Left lung (tissue), 10 donors: Measurements from ENCODE around the gene HILPDA. TPM values are rescaled to one million over a fixed set of nuclear protein-coding genes. Genes with fewer than 3 reads are reported as not detected.

Experiments used
- ATAC-seq: fragments of 200-7000 bp; cut with Tn5 transposase; one replicate; pipeline ENCODE4 v1.9.1; 2020; ENCODE audit warnings: moderate library complexity
- DNase-seq, 4 donors: peaks; one replicate each; pipeline ENCODE4 v3.0.0-alpha.2; 2013 to 2020
- H3K27ac ChIP-seq, 2 donors: fragments of 200-600 bp; sonication (generic) in 1 of 2; one replicate each; pipeline versions ENCODE4 v1.5.0 to v1.8.0; 2020 to 2021
- H3K27me3 ChIP-seq, 2 donors: fragments of 200-600 bp; sonication (generic) in 1 of 2; one replicate each; pipeline versions ENCODE4 v1.5.0 to v1.8.0; 2020 to 2021
- H3K36me3 ChIP-seq, 2 donors: fragments of 200-600 bp; sonication (generic) in 1 of 2; one replicate each; pipeline versions ENCODE4 v1.5.0 to v1.8.0; 2020 to 2021
- H3K4me1 ChIP-seq, 2 donors: fragments of 200-600 bp; one replicate each; pipeline ENCODE4 v1.8.0; 2021
- H3K4me3 ChIP-seq, 2 donors: fragments of 200-600 bp; sonication (generic) in 1 of 2; one replicate each; pipeline versions ENCODE4 v1.5.0 to v1.8.0; 2020 to 2021; ENCODE audit warnings: mild to moderate bottlenecking in 1 of 2
- H3K9me3 ChIP-seq, 2 donors: fragments of 200-600 bp; sonication (generic) in 1 of 2; one replicate each; pipeline versions ENCODE4 v1.5.0 to v1.8.0; 2020 to 2021
- CTCF ChIP-seq, 2 donors: fragments of 200-600 bp; sonication (generic) in 1 of 2; IDR thresholded peaks; one replicate each; pipeline versions ENCODE4 v1.5.0 to v1.8.0; 2021; ENCODE audit warnings: antibody characterized with exemption in 2 of 2
- intact Hi-C, 2 donors: fragments of 100-400 bp; cut with DNase I; formaldehyde crosslinking; loops; one replicate each; pipeline versions ENCODE4 v1.11.2 to v1.14.2; 2022
- polyA plus RNA-seq, 6 donors: library from polyadenylated mRNA; unstranded; fragments of 120-200 nt; gene quantifications; one replicate each; pipeline ENCODE4 v1.2.1, GENCODE V29; 2013; ENCODE audit not compliant: insufficient read length in 6 of 6
- total RNA-seq, 2 donors: library from RNA; stranded (reverse); fragmentation: NEBNext Ultra II Directional; extraction: Animal tissue kit (Norgen Biotek cat#: 25700); gene quantifications; one replicate each; pipeline ENCODE4 v1.2.1, GENCODE V29; 2021
- donor health status: DM: no; HTN: yes; CAD: no.
- donor health status: DM: no; HTN: no; CAD: no.

The HILPDA gene
- total and polyA plus RNA-seq, 8 donors: 10.2 to 39.1 (median 33.3) TPM

GRCh38 chr7:128448751-128449302, 6.9 kb upstream of the HILPDA start:
- Histone ChIP-seq H3K27me3 (no peaks in the 10 kb centered on the region), H3K27ac (no peak overlapping the region), H3K4me3 (no peak overlapping the region), H3K4me1 (peaks cover 1% of the 10 kb centered on the region in 2 donors), H3K36me3 (no peaks in the 10 kb centered on the region), H3K9me3 (no peaks in the 10 kb centered on the region)
- DNase-seq: no peak
- intact Hi-C loops: no loop called here
- no peak for ATAC-seq
- no peak for TF ChIP-seq CTCF (IDR thresholded peaks at IDR 0.05)

- peaks cover 6 to 13% of the 10 kb centered on the region in 2 donors for H3K4me1 ChIP-seq
- no peak for TF ChIP-seq CTCF (IDR thresholded peaks at IDR 0.05)
- H3K27ac ChIP-seq: no peak overlapping the region
- no peak overlapping the region for H3K4me3 ChIP-seq
- H3K36me3 ChIP-seq: no peaks in the 10 kb centered on the region
- no peaks in the 10 kb centered on the region for H3K27me3 ChIP-seq
- DNase-seq: no peak
- no peak for ATAC-seq
- no peaks in the 10 kb centered on the region for H3K9me3 ChIP-seq
- intact Hi-C loops: no loop called here
These were observed 5.3 kb upstream of the HILPDA start for GRCh38 chr7:128450409-128450808.

GRCh38 chr7:128450913-128451312, 4.8 kb upstream of the HILPDA start:
- intact Hi-C loops: no loop called here
- no peak for ATAC-seq
- H3K4me3 ChIP-seq: no peak overlapping the region

GRCh38 chr7:128452552-128452951, 3.1 kb upstream of the HILPDA start:
- H3K4me1 ChIP-seq: peaks cover 6 to 31% of the 10 kb centered on the region in 2 donors
- peaks cover 0 to 2% of the 10 kb centered on the region in 2 donors for H3K36me3 ChIP-seq
- intact Hi-C loops: no loop called here
- H3K27ac ChIP-seq: no peak overlapping the region
- DNase-seq (no peak), ATAC-seq (no peak)
- no peaks in the 10 kb centered on the region for H3K27me3 ChIP-seq
- no peak overlapping the region for H3K4me3 ChIP-seq
- H3K9me3 ChIP-seq: no peaks in the 10 kb centered on the region
- TF ChIP-seq CTCF (IDR thresholded peaks at IDR 0.05): no peak

More at GRCh38 chr7:128450913-128451312, 4.8 kb upstream of the HILPDA start:
- peaks cover 6 to 15% of the 10 kb centered on the region in 2 donors for H3K4me1 ChIP-seq
- no peaks in the 10 kb centered on the region for H3K9me3 ChIP-seq
- DNase-seq: no peak
- no peaks in the 10 kb centered on the region for H3K36me3 ChIP-seq
- no peak for TF ChIP-seq CTCF (IDR thresholded peaks at IDR 0.05)
- H3K27me3 ChIP-seq: no peaks in the 10 kb centered on the region
- no peak overlapping the region for H3K27ac ChIP-seq

GRCh38 chr7:128453836-128454804, 1.6 kb upstream of the HILPDA start:
- Histone ChIP-seq H3K27ac (peak overlapping the region; percentile 89 to 94), H3K9me3 (no peaks in the 10 kb centered on the region), H3K4me3 (no peak overlapping the region), H3K36me3 (peaks cover 0 to 5% of the 10 kb centered on the region in 2 donors), H3K27me3 (no peaks in the 10 kb centered on the region), H3K4me1 (peaks cover 8 to 46% of the 10 kb centered on the region in 2 donors)
- intact Hi-C loops: no loop called here
- DNase-seq (peak; percentile 79 to 96 (median 85)), ATAC-seq (peak; percentile 56)
- no peak for TF ChIP-seq CTCF (IDR thresholded peaks at IDR 0.05)
